ENCODE measurements around the gene TFB2M. TPM values are rescaled to one million over a fixed set of nuclear protein-coding genes. Genes with fewer than 3 reads are reported as not detected.

The TFB2M gene
- total and polyA plus RNA-seq, 2 of the 13 experiments (the other 11 are each of a cell fraction or from before 2014, with no cell fraction given), result 15.7 to 31.4 TPM

GRCh38 chr1:246591958-246592357 lies 25.9 kb upstream of the TFB2M start:
- WGBS (ENCODE audit: low lambda C conversion rate), result 95% methylated on average over 13 of the region's 13 CpGs
- H4K20me1 ChIP-seq (ENCODE audit: insufficient read depth, low read length), result no peaks in the 10 kb centered on the region
- in situ Hi-C loops (cut with HindIII; ENCODE audit: extremely low pct_ligation_motif_present, low pct_unique_long_range_greater_than_20kb) (no loop called here), intact Hi-C loops (cut with micrococcal nuclease; ENCODE audit: unreplicated experiment) (no loop called here)
- H3K4me3 ChIP-seq (replicated peaks in 1 of 3; ENCODE audit: insufficient read depth in 1 of 3, low read depth in 2 of 3, low read length in 3 of 3), result no peak overlapping the region
- H3K36me3 ChIP-seq (replicated peaks in 1 of 2; ENCODE audit: control insufficient read depth in 1 of 2, insufficient read depth in 2 of 2, low read length in 2 of 2), result peaks cover 3 to 15% of the 10 kb centered on the region in 2 experiments; a peak in 4 of 5 replicates
- H2AFZ ChIP-seq (ENCODE audit: low read length), result no peak overlapping the region
- H3K9me3 ChIP-seq (ENCODE audit: low read length), result no peaks in the 10 kb centered on the region
- H3K9ac ChIP-seq (ENCODE audit: insufficient read depth, low read depth, low read length), result no peak overlapping the region
- FAIRE-seq (no peak), DNase-seq (ENCODE audit: low spot score) (no peak), ATAC-seq (no peak)
- no peaks in the 10 kb centered on the region for H3K27me3 ChIP-seq (ENCODE audit: control insufficient read depth in 1 of 2, insufficient read depth in 2 of 2, low read length in 2 of 2)
- POLR2A ChIA-PET, result no interaction called here
- H3K4me1 ChIP-seq (ENCODE audit: insufficient read depth, low read length), result peaks cover 15% of the 10 kb centered on the region
- peaks cover 15% of the 10 kb centered on the region for H3K79me2 ChIP-seq (ENCODE audit: insufficient read depth, low read length)
- no peak overlapping the region for H3K27ac ChIP-seq (ENCODE audit: extremely low read length, insufficient read depth, low read length)
- no peak overlapping the region for H3K4me2 ChIP-seq (ENCODE audit: low read depth, low read length)
- no TSS peak for BruUV-seq (replicated peaks)
- TF ChIP-seq HOXD1 (CRISPR knock-in tag; IDR thresholded peaks at IDR 0.05), result no peak
- TF ChIP-seq STAT6 (CRISPR knock-in tag; IDR thresholded peaks at IDR 0.05; ENCODE audit: borderline replicate concordance), result no peak
- TF ChIP-seq SCMH1 (CRISPR knock-in tag; IDR thresholded peaks at IDR 0.05; ENCODE audit: borderline replicate concordance), result no peak
- TF ChIP-seq ZFP41 (CRISPR knock-in tag; IDR thresholded peaks at IDR 0.05; ENCODE audit: borderline replicate concordance), result no peak
- no peak for TF ChIP-seq CENPT (CRISPR knock-in tag; IDR thresholded peaks at IDR 0.05; ENCODE audit: low read depth)
- TF ChIP-seq ZSCAN21 (CRISPR knock-in tag; IDR thresholded peaks at IDR 0.05; ENCODE audit: borderline replicate concordance), result no peak
- TF ChIP-seq IKZF1 (IDR thresholded peaks at IDR 0.05), result no peak
- TF ChIP-seq PRMT3 (CRISPR knock-in tag; IDR thresholded peaks at IDR 0.05; ENCODE audit: borderline replicate concordance, low read depth), result no peak
- no peak for TF ChIP-seq RBM22 (optimal IDR thresholded peaks at IDR 0.05; ENCODE audit: low read length)
- TF ChIP-seq NFYC (CRISPR knock-in tag; IDR thresholded peaks at IDR 0.05), result no peak
- TF ChIP-seq ATF2 (CRISPR knock-in tag; IDR thresholded peaks at IDR 0.05), result no peak
- no peak for TF ChIP-seq DZIP1 (CRISPR knock-in tag; IDR thresholded peaks at IDR 0.05)
- CTCF ChIA-PET (ENCODE audit: low intra/inter-chr PET ratio, low total read pairs), result no interaction called here
